GM23338 (cell line): ENCODE measurements around the gene OR5L2. TPM values are rescaled to one million over a fixed set of nuclear protein-coding genes. Genes with fewer than 3 reads are reported as not detected.

Experiments
- ATAC-seq: fragments of 200-7000 bp; cut with Tn5 transposase; 3 replicates; pipeline ENCODE4 v1.9.1; 2020
- DNase-seq: peaks from one replicate; pipeline ENCODE4 v3.0.0-alpha.2; 2015; ENCODE audit warnings: low spot score
- H2AFZ ChIP-seq: fragments of 200-600 bp; sonication (generic); 2 replicates; pipeline ENCODE4 v1.8.0; 2016; ENCODE audit warnings: antibody characterized with exemption, mild to moderate bottlenecking, moderate library complexity
- H3F3A ChIP-seq: fragments of 200-600 bp; sonication (generic); replicated peaks from 2 replicates; pipeline ENCODE4 v1.8.0; 2017; ENCODE audit warnings: antibody characterized with exemption, mixed run types, low read depth
- H3K27ac ChIP-seq: fragments of 200-600 bp; sonication (generic); 2 replicates; pipeline ENCODE4 v1.6.1; 2016; ENCODE audit warnings: low read depth
- H3K27me3 ChIP-seq: fragments of 200-600 bp; sonication (generic); 2 replicates; pipeline ENCODE4 v1.8.0; 2016; ENCODE audit warnings: mild to moderate bottlenecking, mixed run types, moderate library complexity; ENCODE audit not compliant: insufficient read depth
- H3K36me3 ChIP-seq: fragments of 200-600 bp; sonication (generic); 2 replicates; pipeline ENCODE4 v1.8.0; 2016; ENCODE audit warnings: mild to moderate bottlenecking; ENCODE audit not compliant: insufficient read depth
- H3K4me1 ChIP-seq: fragments of 200-600 bp; sonication (generic); 2 replicates; pipeline ENCODE4 v1.8.0; 2016; ENCODE audit warnings: mild to moderate bottlenecking, moderate library complexity; ENCODE audit not compliant: insufficient read depth
- H3K4me2 ChIP-seq: fragments of 200-600 bp; sonication (generic); 2 replicates; pipeline ENCODE4 v1.7.1; 2017; ENCODE audit warnings: mixed run types
- H3K4me3 ChIP-seq: fragments of 200-600 bp; sonication (generic); 2 replicates; pipeline ENCODE4 v1.6.1; 2016; ENCODE audit warnings: mixed run types
- H3K79me2 ChIP-seq: fragments of 200-600 bp; sonication (generic); replicated peaks from 2 replicates; pipeline ENCODE4 v1.8.0; 2017; ENCODE audit warnings: mild to moderate bottlenecking; ENCODE audit not compliant: insufficient read depth
- H3K9me2 ChIP-seq: fragments of 200-600 bp; sonication (generic); 2 replicates; pipeline ENCODE4 v1.8.0; 2017; ENCODE audit not compliant: insufficient read depth
- H4K20me1 ChIP-seq: fragments of 200-600 bp; sonication (generic); replicated peaks from 2 replicates; pipeline ENCODE4 v1.8.0; 2017; ENCODE audit warnings: mild to moderate bottlenecking; ENCODE audit not compliant: insufficient read depth
- H3K27ac Mint-ChIP-seq: 2 replicates; pipeline ENCODE4 v1.8.0; 2020; ENCODE audit warnings: inconsistent platforms, mild to moderate bottlenecking, moderate library complexity, mixed read lengths
- H3K27me3 Mint-ChIP-seq: 3 replicates; pipeline ENCODE4 v1.8.0; 2022; ENCODE audit warnings: low read depth, mild to moderate bottlenecking, moderate library complexity, mixed read lengths, inconsistent platforms; ENCODE audit not compliant: insufficient read depth, poor library complexity
- H3K36me3 Mint-ChIP-seq: 3 replicates; pipeline ENCODE4 v1.8.0; 2021; ENCODE audit warnings: low read depth, mild to moderate bottlenecking, inconsistent platforms, moderate library complexity, mixed read lengths
- H3K4me1 Mint-ChIP-seq: 3 replicates; pipeline ENCODE4 v1.8.0; 2020; ENCODE audit warnings: mild to moderate bottlenecking, inconsistent platforms, mixed read lengths
- H3K4me3 Mint-ChIP-seq: 3 replicates; pipeline ENCODE4 v1.8.0; 2021; ENCODE audit warnings: moderate library complexity, mild to moderate bottlenecking, inconsistent platforms, mixed read lengths
- H3K9me3 Mint-ChIP-seq: 3 replicates; pipeline ENCODE4 v1.8.0; 2020; ENCODE audit warnings: moderate library complexity, mild to moderate bottlenecking, inconsistent platforms, mixed read lengths
- CREB1 ChIP-seq: fragments of 250-450 bp; sonication (Bioruptor Pico); IDR thresholded peaks from 2 replicates; pipeline ENCODE4 v1.5.0; 2020; ENCODE audit warnings: low read depth, mild to moderate bottlenecking, moderate library complexity
- CTCF ChIP-seq, 2 experiments: fragments of 200-600 bp in 1 of 2; sonication (generic) in 1 of 2; conservative IDR thresholded peaks; 2 replicates each; pipeline versions ENCODE4 v1.5.1 to v1.6.1; 2016 to 2017; ENCODE audit warnings: antibody characterized with exemption in 2 of 2, low read depth in 2 of 2, mild to moderate bottlenecking in 2 of 2, moderate library complexity in 1 of 2
- ETS1 ChIP-seq: IDR thresholded peaks from 2 replicates; pipeline ENCODE4 v1.6.1; 2016; ENCODE audit warnings: antibody characterized with exemption
- EZH2 ChIP-seq: fragments of 200-600 bp; sonication (generic); IDR thresholded peaks from one replicate; pipeline ENCODE4 v1.8.0; 2017; ENCODE audit warnings: antibody characterized with exemption, mild to moderate bottlenecking, low read depth; ENCODE audit not compliant: unreplicated experiment
- EZH2phosphoT487 ChIP-seq: fragments of 200-600 bp; sonication (generic); IDR thresholded peaks from one replicate; pipeline ENCODE4 v1.8.1; 2018; ENCODE audit warnings: antibody characterized with exemption; ENCODE audit not compliant: unreplicated experiment
- JUNB ChIP-seq: IDR thresholded peaks from one replicate; pipeline ENCODE4 v1.6.1; 2016; ENCODE audit warnings: antibody characterized with exemption; ENCODE audit not compliant: unreplicated experiment
- NANOG ChIP-seq: IDR thresholded peaks from 2 replicates; pipeline ENCODE4 v1.6.1; 2016; ENCODE audit warnings: antibody characterized with exemption, borderline replicate concordance
- POLR2AphosphoS5 ChIP-seq: IDR thresholded peaks from 2 replicates; pipeline ENCODE4 v1.6.1; 2016; ENCODE audit warnings: antibody characterized with exemption, low read depth
- REST ChIP-seq: IDR thresholded peaks from one replicate; pipeline ENCODE4 v1.6.1; 2018; ENCODE audit warnings: antibody characterized with exemption; ENCODE audit not compliant: unreplicated experiment
- STAT1 ChIP-seq: IDR thresholded peaks from one replicate; pipeline ENCODE4 v1.6.1; 2016; ENCODE audit warnings: antibody characterized with exemption; ENCODE audit not compliant: unreplicated experiment
- ZNF114 ChIP-seq: fragments of 250-450 bp; sonication (Bioruptor Pico); IDR thresholded peaks from 2 replicates; pipeline ENCODE4 v1.5.0; 2020; ENCODE audit warnings: mild to moderate bottlenecking, moderate library complexity
- ZNF331 ChIP-seq: fragments of 250-450 bp; sonication (Bioruptor Pico); IDR thresholded peaks from 2 replicates; pipeline ENCODE4 v1.5.0; 2020; ENCODE audit warnings: low read depth, mild to moderate bottlenecking, moderate library complexity
- ZNF462 ChIP-seq: fragments of 250-450 bp; sonication (Bioruptor Pico); IDR thresholded peaks from 2 replicates; pipeline ENCODE4 v1.5.0; 2020; ENCODE audit warnings: mild to moderate bottlenecking, moderate library complexity
- polyA plus RNA-seq: library from polyadenylated mRNA; unstranded; fragments of >200 nt; fragmentation: Nextera tagmentation; extraction: Ambion mirVana; gene quantifications from 2 replicates; pipeline ENCODE4 v1.2.1, GENCODE V29; 2016
- total RNA-seq: library from RNA; depleted of rRNA; stranded (reverse); fragments of >200 nt; shearing (Covaris generic); gene quantifications from 2 replicates; pipeline ENCODE4 v1.2.3, GENCODE V29; 2014

The OR5L2 gene
- total and polyA plus RNA-seq, 2 experiments from 2014 or later = not detected

GRCh38 chr11:55811067-55811466, 16.0 kb upstream of the OR5L2 start, which contains the start of gene OR5L1:
Gene OR5L1 (plus strand): TSS chr11:55811367. CDS start chr11:55811467, 100 bp downstream.
- no peaks in the 10 kb centered on the region for H3K27me3 ChIP-seq
- no peaks in the 10 kb centered on the region for H3K9me2 ChIP-seq
- no peaks in the 10 kb centered on the region for H4K20me1 ChIP-seq
- Mint-ChIP-seq H3K27me3 (no peaks in the 10 kb centered on the region), H3K4me3 (no peak within 1 kb of the TSS), H3K9me3 (peaks cover 89% of the 10 kb centered on the region), H3K27ac (no peak within 1 kb of the TSS), H3K4me1 (no peaks in the 10 kb centered on the region), H3K36me3 (peaks cover 31% of the 10 kb centered on the region; the same call in 2 of the 3 replicates)
- no peak within 1 kb of the TSS for H3K4me2 ChIP-seq
- no peak within 1 kb of the TSS for H3K4me3 ChIP-seq
- no peaks in the 10 kb centered on the region for H3F3A ChIP-seq
- TF ChIP-seq EZH2phosphoT487 = no peak
- no peak for TF ChIP-seq CREB1 (CRISPR knock-in tag)
- TF ChIP-seq POLR2AphosphoS5 = no peak
- no peak for TF ChIP-seq ZNF114 (CRISPR knock-in tag)
- no peak for TF ChIP-seq ETS1
- TF ChIP-seq REST = no peak
- TF ChIP-seq ZNF331 (CRISPR knock-in tag) = no peak
- no peak for TF ChIP-seq EZH2
- no peak for TF ChIP-seq CTCF (conservative IDR thresholded peaks at IDR 0.05; ENCODE audit: low read depth in 2 of 2)
- no peak for TF ChIP-seq ZNF462 (CRISPR knock-in tag)
- TF ChIP-seq JUNB = no peak
- no peak for TF ChIP-seq NANOG
- TF ChIP-seq STAT1 = no peak
- no peak within 1 kb of the TSS for H3K27ac ChIP-seq
- H2AFZ ChIP-seq = no peak within 1 kb of the TSS
- ATAC-seq (no peak), DNase-seq (no peak)
- no peaks in the 10 kb centered on the region for H3K4me1 ChIP-seq
- H3K36me3 ChIP-seq = no peaks in the 10 kb centered on the region; the same call in 1 of the 2 replicates
- no peaks in the 10 kb centered on the region for H3K79me2 ChIP-seq
